Stomach (tissue), 9 donors: ENCODE data around the gene PSIP1. TPM values are rescaled to one million over a fixed set of nuclear protein-coding genes. Genes with fewer than 3 reads are reported as not detected.

Experiments used
- DNase-seq, 2 donors: peaks; one replicate each; pipeline versions ENCODE4 v3.0.0 to v3.0.0-alpha.2; 2013 to 2019
- H3K27ac ChIP-seq, 5 donors: fragments of 200-600 bp in 4 of 5; sonication (generic) in 4 of 5; one replicate each; pipeline ENCODE4 v1.5.1; 2013 to 2019; ENCODE audit warnings: mild to moderate bottlenecking in 1 of 5, moderate library complexity in 1 of 5
- H3K27me3 ChIP-seq, 3 donors: fragments of 200-600 bp; sonication (generic); one replicate each; pipeline ENCODE4 v1.5.1; 2017 to 2019; ENCODE audit warnings: mixed run types in 1 of 3
- H3K36me3 ChIP-seq, 4 donors: fragments of 200-600 bp; sonication (generic); 1 replicate in 3 of 4; 2 replicates in 1 of 4; pipeline ENCODE4 v1.5.1; 2016 to 2019
- H3K4me1 ChIP-seq, 4 donors: fragments of 200-600 bp; sonication (generic); one replicate each; pipeline ENCODE4 v1.5.1; 2016 to 2019
- H3K4me3 ChIP-seq, 4 donors: fragments of 200-600 bp; sonication (generic) in 3 of 4; one replicate each; pipeline ENCODE4 v1.5.1; 2016 to 2019; ENCODE audit warnings: mild to moderate bottlenecking in 1 of 4
- H3K9me3 ChIP-seq, 4 donors: fragments of 200-600 bp; sonication (generic); one replicate each; pipeline ENCODE4 v1.5.1; 2016 to 2019
- EP300 ChIP-seq: sonication (generic); formaldehyde crosslinking; IDR thresholded peaks from one replicate; pipeline ENCODE4 v1.6.1; 2017; ENCODE audit warnings: antibody characterized with exemption
- POLR2A ChIP-seq, 4 donors: fragments of 450-650 bp; IDR thresholded peaks; one replicate each; pipeline ENCODE4 v1.6.1; 2016; ENCODE audit warnings: antibody characterized with exemption in 4 of 4, control low read depth in 2 of 4, mild to moderate bottlenecking in 1 of 4, moderate library complexity in 1 of 4
- POLR2AphosphoS5 ChIP-seq, 3 donors: sonication (generic); formaldehyde crosslinking; IDR thresholded peaks; one replicate each; pipeline ENCODE4 v1.6.1; 2016; ENCODE audit warnings: antibody characterized with exemption in 3 of 3
- WGBS, 5 donors: extraction: QIAGEN DNeasy Blood & Tissue Kit in 3 of 5; methylation state at CpG; one replicate each; pipeline versions ENCODE4 v1.1.5 to v1.1.7; 2013 to 2018; 5-methylcytosine and 5-hydroxymethylcytosine counted together
- intact Hi-C: fragments of 100-400 bp; cut with DNase I; formaldehyde crosslinking; loops from one replicate; pipeline ENCODE4 v1.15.1; 2023; ENCODE audit warnings: low total_unique reads
- polyA plus RNA-seq, 3 donors: library from polyadenylated mRNA; stranded (reverse); fragments of 200-250 nt; gene quantifications; one replicate each; pipeline ENCODE4 v1.2.3, GENCODE V29; 2013
- total RNA-seq, 5 donors: library from RNA; depleted of rRNA; stranded (reverse); fragments of >200 nt; gene quantifications; one replicate each; pipeline versions ENCODE4 v1.1.0 to v1.2.3, GENCODE V29; 2014 to 2016
- TF ChIP-seq, protein P1 (sequence below), 7 experiments: fragments of 450-650 bp in 4 of 7; fragments of 200-600 bp in 3 of 7; sonication (generic) in 3 of 7; IDR thresholded peaks; one replicate each; pipeline ENCODE4 v1.5.1; 2016 to 2019; ENCODE audit warnings: antibody characterized with exemption in 7 of 7, control low read depth in 2 of 7, mild to moderate bottlenecking in 1 of 7
- donor health status: healthy with polysubstance abuse.
- donor health status: Bipolar disorder and iron deficiency.
- donor health status: healthy.

The PSIP1 gene
- total and polyA plus RNA-seq, 8 donors, result 6.4 to 90.1 (median 29.2) TPM

DNA sequence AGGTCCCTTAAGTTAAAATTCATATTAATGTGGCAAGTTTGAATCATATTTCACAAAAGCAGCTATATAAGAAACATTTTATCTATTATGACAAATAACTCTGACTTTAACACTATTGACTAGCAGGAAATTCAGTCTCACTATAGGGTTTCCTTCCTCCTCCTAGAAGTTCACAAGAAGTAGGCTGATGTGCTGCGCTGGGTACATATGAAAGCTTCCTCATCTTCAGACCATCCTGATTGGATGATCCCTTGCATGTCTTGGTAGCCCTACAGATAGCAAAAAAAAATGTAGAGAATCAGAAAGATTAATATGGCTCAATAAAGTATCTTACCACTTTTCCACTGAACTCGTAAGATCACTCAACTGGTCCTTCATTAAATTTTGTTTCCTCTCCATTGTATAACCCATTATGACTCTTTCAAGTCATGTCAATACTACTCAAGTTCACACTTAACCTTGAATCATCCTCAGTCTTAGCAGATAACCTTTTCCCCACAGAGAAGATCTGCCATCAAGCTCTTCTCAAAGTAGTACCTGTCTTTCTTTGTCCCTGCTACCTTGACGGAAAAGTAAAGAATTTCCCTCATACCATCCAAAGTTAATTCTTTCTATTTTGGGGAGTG lies 11.5 kb upstream of the PSIP1 start:
- no peaks in the 10 kb centered on the region for H3K27me3 ChIP-seq
- no peaks in the 10 kb centered on the region for H3K36me3 ChIP-seq
- no peak for DNase-seq
- H3K4me3 ChIP-seq, result no peak overlapping the region
- no peak overlapping the region for H3K27ac ChIP-seq
- no peak for TF ChIP-seq POLR2A (IDR thresholded peaks at IDR 0.05)
- no peak for TF ChIP-seq EP300
- TF ChIP-seq, protein P1, sequence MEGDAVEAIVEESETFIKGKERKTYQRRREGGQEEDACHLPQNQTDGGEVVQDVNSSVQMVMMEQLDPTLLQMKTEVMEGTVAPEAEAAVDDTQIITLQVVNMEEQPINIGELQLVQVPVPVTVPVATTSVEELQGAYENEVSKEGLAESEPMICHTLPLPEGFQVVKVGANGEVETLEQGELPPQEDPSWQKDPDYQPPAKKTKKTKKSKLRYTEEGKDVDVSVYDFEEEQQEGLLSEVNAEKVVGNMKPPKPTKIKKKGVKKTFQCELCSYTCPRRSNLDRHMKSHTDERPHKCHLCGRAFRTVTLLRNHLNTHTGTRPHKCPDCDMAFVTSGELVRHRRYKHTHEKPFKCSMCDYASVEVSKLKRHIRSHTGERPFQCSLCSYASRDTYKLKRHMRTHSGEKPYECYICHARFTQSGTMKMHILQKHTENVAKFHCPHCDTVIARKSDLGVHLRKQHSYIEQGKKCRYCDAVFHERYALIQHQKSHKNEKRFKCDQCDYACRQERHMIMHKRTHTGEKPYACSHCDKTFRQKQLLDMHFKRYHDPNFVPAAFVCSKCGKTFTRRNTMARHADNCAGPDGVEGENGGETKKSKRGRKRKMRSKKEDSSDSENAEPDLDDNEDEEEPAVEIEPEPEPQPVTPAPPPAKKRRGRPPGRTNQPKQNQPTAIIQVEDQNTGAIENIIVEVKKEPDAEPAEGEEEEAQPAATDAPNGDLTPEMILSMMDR (IDR thresholded peaks at IDR 0.05), result no peak
- no peak for TF ChIP-seq POLR2AphosphoS5 (IDR thresholded peaks at IDR 0.05)
- no peaks in the 10 kb centered on the region for H3K9me3 ChIP-seq
- intact Hi-C loops, result no loop called here
- H3K4me1 ChIP-seq, result no peaks in the 10 kb centered on the region
- WGBS, 5 donors, result 86 to 95% (median 95%) methylated on average over 3 of the region's 3 CpGs

DNA sequence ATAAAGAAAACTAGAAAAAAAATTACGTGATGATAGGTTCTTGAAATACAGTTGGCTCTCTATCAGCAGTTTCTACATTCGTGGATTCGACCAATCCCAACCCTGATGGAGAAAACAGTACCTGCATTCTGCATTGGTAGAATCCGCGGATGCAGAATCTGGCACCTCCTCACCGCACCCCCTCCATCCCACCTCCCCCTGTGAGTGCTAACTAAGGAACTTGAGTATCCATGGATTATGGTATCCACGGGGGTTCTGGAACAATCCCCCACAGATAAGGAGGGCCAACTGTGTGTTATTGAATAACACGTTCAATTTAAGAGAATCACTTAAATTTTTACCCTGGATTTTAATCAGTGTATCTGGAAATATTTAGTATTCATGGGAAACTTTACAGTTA lies 10.5 kb upstream of the PSIP1 start:
- WGBS, 5 donors, result 67 to 76% (median 73%) methylated on average over 8 of the region's 8 CpGs
- H3K9me3 ChIP-seq, result no peaks in the 10 kb centered on the region
- TF ChIP-seq POLR2A (IDR thresholded peaks at IDR 0.05), result no peak
- TF ChIP-seq, protein P1 (IDR thresholded peaks at IDR 0.05), result no peak
- no peak for TF ChIP-seq EP300
- no peak for TF ChIP-seq POLR2AphosphoS5 (IDR thresholded peaks at IDR 0.05)
- no peak for DNase-seq
- H3K4me3 ChIP-seq, result no peak overlapping the region
- H3K27me3 ChIP-seq, result no peaks in the 10 kb centered on the region
- H3K4me1 ChIP-seq, result no peaks in the 10 kb centered on the region
- intact Hi-C loops, result no loop called here
- no peaks in the 10 kb centered on the region for H3K36me3 ChIP-seq
- H3K27ac ChIP-seq, result no peak overlapping the region

DNA sequence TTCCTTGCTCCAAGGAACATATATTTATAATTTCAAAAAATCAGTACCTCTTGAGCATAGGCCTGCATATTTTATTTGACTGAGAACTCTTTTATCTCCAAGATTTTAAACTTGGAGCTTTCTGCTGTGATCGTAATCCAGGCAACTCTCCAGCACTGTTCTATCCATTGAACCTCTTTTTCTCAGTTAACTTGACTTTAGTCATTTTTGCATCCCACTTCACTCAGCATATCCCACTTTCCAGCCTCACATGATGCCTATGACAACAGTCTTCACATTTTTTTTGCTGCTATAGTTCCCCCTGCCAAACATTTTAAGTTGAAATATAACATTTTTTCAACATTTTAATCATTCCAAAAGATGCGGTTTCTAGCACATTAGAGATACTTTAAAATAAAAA lies 9.1 kb upstream of the PSIP1 start:
- 75 to 94% (median 93%) methylated on average over 2 of the region's 2 CpGs for whole genome bisulfite sequencing, 5 donors
- Histone ChIP-seq H3K27ac (no peak overlapping the region), H3K4me1 (no peaks in the 10 kb centered on the region), H3K27me3 (no peaks in the 10 kb centered on the region), H3K4me3 (no peak overlapping the region), H3K36me3 (no peaks in the 10 kb centered on the region), H3K9me3 (no peaks in the 10 kb centered on the region)
- no peak for DNase-seq
- intact Hi-C loops, result no loop called here
- no peak for TF ChIP-seq POLR2AphosphoS5 (IDR thresholded peaks at IDR 0.05)
- no peak for TF ChIP-seq EP300
- TF ChIP-seq, protein P1 (IDR thresholded peaks at IDR 0.05), result no peak
- TF ChIP-seq POLR2A (IDR thresholded peaks at IDR 0.05), result no peak

DNA sequence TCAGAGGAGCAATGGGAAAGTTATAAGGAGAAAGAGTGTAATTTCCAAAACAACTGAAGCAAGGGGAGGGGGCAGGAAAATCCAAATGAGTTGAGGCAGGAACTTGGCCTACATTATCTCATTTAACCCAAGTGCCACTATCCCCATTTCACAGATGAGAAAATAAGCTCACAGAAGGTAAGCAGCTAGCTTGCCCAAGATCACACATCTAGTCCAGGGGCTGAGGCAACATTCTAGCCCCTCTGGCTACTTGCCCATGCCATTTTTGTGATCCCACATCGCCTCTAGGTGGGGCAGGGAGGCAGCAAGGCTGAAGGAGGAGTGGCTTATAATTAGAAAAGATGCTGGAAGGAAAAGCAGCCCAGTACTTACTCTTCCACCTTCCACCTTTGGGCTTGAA lies 2.6 kb upstream of the PSIP1 start:
- no peaks in the 10 kb centered on the region for H3K9me3 ChIP-seq
- H3K4me3 ChIP-seq, result no peak overlapping the region
- TF ChIP-seq EP300 (no peak), POLR2AphosphoS5 (IDR thresholded peaks at IDR 0.05) (no peak), POLR2A (IDR thresholded peaks at IDR 0.05) (no peak)
- TF ChIP-seq, protein P1 (IDR thresholded peaks at IDR 0.05), result no peak
- WGBS, 5 donors, result 25 to 60% (median 36%) methylated on average over 1 of the region's 1 CpG
- DNase-seq, result peak in 1 of 2 donors; percentile 13
- H3K4me1 ChIP-seq, result peaks cover 16 to 26% (median 21%) of the 10 kb centered on the region in 4 donors
- no peaks in the 10 kb centered on the region for H3K27me3 ChIP-seq
- no peak overlapping the region for H3K27ac ChIP-seq
- intact Hi-C loops, result no loop called here
- H3K36me3 ChIP-seq, result no peaks in the 10 kb centered on the region
